GM21825 (cell line): ENCODE results near the gene SRD5A3.

ENCODE experiments used
- ATAC-seq: cut with Tn5 transposase; IDR thresholded peaks from one replicate; pipeline ENCODE4 v1.9.1; 2021; ENCODE audit warnings: mild to moderate bottlenecking, moderate library complexity; ENCODE audit not compliant: unreplicated experiment

SRD5A3 gene

DNA sequence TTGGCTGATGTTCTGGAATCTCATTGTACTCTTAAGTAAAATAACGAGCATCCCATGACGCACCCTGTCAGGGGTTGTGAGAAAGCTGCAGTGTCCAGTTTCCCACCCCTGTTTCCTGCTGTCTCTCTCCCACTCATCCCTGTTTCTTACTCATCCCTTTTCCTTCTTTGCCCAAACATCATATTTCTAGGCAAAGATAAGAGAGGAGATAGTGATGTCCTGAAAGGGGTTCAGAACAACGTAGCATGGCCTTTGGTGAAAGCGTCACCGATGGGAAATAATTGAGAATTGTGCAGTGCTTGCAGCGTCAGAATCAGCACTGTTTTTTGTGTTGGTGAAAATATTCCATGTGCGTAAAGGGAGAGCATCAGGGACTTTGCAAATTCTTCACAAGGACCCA, 26.2 kb downstream of the SRD5A3 start:
- ATAC-seq = no peak

DNA sequence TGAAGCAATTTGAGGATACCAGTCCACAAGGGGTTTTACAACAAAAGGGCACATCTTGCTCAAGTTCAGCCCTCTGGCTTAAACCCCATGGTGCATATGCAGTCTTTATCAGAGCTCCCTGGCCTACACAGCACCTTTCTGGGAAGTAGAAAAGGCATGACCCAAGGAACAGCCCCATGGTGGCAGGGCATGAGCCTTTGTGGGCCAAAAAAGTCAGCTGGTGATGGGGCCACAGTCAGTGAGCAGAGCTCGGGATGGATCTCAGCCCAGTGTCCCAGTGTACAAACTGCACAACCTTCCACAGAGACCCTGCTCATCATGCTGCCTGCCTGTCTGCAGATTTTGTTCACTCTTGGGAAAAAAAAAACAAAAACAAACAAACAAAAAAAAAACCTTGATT, 27.4 kb downstream of the SRD5A3 start:
- ATAC-seq = no peak

DNA sequence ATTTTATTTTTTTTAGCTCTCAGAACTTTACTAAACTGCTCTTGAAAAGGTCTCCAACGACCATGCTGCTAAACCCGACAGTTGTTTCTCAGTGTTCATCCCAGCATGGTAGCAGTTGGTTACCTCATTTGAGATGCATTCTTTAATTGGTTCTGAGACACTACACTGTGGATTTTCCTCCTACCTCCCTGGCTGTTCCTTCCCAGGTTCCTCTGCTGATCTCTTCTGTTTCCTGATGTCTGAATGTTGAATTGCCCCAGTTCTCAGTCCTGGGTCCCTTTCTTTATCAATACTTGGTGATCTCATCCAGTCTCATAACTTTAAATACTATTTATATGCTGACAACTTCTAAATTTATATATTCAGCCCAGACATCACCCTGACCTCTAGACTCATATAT, 30.7 kb downstream of the SRD5A3 start:
- ATAC-seq = no peak

DNA sequence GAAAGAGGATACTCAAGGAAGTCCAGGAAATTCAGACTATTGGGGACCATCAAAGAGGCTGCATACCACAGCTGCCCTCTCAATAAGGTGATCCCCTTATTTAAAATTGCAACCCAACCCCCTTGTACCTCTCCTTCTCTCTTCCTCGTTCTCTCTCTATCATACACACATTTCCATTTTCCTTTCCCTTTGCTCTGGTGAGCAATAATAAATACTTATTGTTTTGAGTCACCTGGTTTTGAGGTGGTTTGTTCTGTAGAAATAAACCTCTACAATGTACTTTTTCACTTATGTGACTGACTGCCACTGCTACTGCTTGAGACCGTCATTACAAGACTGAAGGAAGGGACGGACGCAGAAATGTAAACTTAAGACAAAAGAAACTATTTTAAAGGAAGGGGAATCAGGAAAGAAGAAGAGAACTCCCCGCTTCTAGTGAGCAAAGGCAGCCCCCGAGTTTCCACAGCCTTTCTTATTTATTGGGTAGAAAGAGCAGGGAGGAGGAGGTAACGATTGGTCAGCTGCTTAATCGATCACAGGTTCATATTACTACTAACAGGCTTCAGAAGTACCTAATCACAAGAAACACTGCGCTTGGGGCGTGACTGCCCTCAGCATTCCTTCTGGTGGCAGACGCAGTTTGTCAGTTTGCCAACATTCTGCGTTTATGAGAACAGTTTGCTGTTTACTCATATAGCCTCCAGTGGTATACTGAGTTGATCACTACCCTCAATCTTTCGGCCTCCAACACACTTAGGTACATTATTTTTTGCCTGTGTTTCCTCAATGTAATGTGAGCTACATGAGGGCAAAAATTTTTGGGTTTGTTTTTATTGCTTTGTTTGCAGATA, 32.8 kb downstream of the SRD5A3 start:
- no peak for ATAC-seq

DNA sequence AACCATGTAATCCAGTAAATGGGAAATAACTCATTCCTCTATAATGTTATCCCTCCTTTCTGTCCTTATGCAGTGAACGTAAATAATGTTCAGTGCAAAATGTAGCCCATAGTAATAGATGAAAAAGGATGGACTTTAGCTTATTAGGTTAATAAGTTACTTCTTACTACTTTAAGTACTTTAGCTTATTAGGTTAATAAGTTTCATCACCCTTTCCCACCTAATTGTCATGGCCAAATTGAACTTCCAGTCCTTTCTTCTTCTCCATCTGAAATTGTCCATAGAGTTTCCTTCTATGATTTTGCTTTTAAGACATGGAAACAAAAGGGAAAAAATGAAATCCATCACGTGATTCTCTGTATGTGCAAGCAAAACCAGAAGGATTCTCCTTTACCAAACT, 34.5 kb downstream of the SRD5A3 start:
- ATAC-seq = no peak

DNA sequence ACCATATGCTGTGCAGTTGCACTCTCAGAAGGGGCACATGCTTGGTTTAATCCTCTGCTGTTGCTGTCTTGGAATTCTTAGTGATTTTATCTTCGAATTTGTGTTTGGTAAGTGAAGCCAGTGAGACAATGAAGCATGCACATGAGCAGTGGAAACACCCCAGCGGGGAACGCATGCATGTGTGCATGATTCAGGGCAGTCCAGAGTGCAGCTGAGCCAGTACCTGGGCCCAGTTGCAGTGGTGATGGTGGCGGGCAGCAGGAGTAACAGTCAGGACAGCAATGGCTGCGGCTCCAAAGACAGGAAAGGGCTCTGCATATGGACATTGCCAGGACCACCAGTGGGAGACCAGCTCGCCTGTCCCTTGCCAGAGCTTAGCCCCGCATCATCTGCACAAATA, 35.5 kb downstream of the SRD5A3 start:
- ATAC-seq = no peak

DNA sequence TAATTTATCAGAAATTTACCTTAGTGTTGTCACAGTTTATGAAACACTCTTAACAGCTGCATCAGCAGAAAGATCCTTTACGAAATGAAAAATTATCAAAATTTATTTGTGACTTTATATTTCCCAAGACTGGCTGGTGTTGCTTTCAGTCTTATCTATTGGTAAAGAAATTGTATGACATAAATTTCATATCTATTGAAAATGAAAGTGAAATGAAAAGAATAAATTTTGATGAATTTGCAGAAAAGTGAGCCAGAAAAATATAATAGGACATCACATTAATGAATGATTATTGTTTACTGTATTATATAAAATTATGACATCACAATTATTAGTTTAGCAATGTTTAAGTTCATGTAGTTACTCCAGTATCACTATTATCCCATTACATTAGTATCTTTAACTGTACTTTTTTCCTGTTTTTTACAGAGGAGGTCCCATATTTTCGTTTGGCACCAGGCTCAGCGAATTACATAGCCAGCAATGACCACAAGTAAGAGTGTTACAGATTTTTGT, 36.5 kb downstream of the SRD5A3 start:
- no peak for ATAC-seq

DNA sequence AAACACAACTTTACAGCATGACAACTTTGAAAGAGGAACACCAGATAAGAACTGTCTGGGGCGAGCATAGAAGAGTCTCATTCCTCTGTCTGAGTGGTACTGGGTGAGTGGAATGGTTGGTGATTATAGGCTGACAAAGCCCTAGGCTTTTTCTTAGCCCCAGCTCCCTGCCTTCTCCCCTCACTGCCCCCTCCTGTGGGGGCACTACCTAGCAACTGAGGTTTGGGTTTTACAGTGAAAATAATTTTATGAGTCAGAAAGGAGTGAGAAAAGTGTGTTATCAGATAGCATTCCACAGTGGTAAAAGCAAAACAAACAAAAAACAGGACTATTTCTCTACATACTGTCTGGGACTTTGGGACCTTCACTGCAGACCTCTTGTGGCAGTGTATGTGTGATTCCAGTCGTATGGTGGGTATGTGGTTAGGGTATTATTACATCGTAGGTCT, 39.2 kb downstream of the SRD5A3 start:
- ATAC-seq = no peak

DNA sequence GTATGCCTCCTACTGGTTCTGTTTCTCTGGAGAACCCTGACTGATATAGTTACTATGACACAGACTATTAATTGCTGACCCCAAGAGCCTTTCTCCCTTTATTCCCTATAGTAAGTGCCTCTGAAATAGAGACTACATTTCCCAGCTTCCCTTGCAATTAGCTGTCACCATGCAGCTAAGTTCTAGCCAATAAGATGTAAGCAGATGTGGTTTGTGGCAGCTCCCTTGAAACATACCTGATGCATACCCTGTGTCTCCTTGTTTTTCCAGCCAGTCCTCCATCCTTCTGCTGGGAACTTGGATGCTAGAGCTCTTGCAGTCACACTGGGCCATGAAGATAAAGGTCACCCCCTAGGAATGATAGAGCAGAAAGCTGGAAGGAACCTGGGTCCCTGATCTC, 40.0 kb downstream of the SRD5A3 start:
- ATAC-seq = peak; percentile 78

DNA sequence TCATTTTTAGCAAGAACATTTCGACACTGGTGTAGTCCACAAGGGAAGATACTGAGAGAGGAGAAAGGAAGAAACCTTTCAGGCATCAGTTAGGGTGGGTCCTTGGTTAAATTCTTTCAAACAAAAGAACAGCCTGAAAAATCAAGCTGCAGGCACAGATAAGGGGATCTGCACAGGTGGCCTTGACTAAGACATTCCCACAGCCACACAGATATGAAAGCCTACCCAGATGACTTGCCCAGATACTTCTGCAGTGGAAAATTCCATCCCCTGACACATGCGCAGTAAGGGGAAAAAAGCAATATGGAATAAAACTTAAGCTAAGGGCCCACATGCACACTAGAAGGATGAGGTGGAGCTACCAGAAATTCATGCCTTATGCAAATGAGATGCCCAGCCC, 40.8 kb downstream of the SRD5A3 start:
- ATAC-seq = no peak

DNA sequence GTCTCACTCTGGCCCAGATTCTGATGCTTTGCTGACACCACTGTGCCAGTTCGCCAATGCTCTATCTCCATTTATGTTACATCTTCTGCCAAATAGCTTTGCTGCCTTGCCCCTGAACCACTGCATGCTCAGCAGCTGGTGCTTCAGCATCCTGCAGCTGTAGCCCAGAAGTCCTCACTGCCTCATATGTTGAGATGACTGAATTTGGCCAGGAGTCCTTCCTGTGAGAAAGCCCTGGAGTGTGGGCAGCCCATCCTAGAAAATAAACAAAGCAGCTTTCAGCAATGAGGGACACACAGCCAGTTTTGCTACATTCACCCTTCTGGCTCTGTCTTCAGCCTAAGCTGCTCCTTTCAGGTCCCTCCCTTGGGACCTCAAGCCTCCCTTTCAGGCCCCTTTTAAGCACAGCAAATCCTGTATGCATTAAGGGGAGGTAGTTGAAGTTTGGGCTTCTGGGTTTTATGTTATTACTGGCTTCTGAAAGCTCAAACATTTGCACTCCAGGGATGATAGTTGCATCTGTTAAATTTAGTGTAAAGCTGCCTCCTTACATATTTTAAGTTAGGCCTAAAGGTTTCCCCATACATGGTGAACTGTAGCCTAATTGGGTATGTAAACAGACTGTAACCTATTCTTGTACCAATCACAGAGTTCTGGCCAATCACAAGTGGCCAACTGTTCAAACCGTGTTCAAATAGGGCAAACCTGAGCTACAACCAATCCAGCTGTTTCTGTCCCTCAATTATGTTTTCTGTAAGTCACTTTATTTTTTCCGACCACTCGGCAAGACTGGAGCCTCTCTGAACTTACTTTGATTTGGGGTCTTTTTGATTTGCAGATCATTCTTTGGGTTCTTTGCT, 47.6 kb downstream of the SRD5A3 start:
- no peak for ATAC-seq

DNA sequence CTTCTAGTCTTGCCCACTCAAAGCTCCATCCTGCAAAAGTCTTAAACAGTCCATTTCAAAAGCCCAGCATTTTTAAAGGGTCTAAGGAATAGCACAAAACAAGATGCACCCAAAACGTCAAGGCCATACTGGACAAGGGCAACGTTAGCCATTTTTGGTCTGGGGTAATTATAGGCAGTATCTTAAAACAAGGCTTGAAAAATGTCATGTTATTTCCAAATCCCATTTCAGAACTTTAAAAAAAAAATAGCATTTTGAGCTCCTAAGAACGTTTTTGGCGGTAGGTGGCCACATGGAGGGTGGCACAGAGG, 49.1 kb downstream of the SRD5A3 start:
- no peak for ATAC-seq

DNA sequence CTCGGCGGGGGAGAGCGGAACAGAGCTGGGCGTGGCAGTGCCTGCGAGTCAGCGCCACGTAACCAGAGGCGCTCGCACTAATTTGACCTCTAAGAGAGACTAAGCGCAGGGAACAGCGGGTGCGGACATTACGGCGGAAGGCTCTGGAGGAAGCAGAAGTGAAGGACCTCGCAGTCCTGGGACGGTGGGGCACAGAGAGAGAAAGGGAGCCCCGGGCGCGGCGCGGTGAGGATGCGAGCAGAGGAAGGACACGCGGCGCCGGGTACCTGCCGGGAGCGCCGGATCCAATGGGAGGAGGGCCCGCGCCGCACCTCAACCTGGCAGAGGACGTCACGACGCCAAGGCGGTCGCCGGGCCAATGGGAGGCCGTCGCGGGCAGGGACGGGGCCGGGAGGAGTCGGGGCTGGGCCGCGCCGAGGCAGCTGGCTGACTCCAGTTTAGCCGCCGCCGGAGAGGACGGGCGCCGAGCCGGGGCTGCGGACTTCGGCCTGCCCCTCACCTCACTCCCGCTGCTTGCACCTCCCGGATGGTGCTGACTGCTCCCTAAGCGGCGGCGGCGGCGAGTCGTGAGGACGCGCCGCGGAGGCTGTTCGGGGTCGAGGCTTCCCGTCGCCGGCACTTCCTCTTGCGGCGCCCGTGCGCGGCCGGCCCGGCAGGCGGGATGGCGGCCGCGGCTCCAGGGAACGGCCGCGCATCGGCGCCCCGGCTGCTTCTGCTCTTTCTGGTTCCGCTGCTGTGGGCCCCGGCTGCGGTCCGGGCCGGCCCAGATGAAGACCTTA, 49.7 kb downstream of the SRD5A3 start, which contains the start of gene TMEM165:
Gene TMEM165, plus strand, starts transcription at position 429 of the 779 bp plus-strand sequence. Its CDS starts 233 bp downstream, at position 662.
- peak; percentile 93 for ATAC-seq

DNA sequence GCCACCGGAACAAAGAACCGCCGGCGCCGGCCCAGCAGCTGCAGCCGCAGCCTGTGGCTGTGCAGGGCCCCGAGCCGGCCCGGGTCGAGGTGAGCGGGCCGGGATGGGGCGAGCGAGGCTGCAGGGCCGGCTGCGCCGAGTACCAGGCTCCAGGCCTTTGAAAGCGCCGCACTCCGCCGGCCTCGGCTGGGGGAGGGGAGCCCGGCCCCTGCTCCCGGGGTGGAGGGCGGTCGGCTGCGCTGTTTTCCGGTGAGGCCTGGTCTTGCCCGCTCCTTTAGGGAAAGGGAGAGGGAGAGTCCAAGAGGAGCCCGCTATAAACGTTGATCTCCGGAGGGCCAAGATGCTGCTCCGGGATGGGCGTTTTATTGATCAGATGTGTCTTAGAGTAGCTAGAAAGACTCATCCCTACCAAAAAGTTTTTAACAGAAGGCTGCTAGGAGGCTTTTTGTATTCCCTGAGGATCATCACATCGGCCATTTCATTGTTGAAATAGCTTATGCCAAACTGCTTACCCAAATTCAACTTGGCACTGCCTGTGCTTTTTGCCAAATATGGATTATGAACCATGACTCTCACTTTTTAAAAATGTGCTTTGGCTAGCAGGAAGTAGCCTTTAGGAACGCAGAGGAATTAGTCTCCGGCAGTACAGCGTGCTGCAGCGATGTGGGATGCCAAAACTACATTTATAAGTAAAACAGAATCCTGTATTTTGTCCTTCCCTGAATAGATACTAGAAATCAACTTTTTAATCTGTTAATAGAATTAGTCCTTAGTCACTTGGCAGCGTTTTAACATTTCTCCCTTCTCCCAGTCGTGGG, 50.5 kb downstream of the SRD5A3 start:
- ATAC-seq = peak; percentile 24

DNA sequence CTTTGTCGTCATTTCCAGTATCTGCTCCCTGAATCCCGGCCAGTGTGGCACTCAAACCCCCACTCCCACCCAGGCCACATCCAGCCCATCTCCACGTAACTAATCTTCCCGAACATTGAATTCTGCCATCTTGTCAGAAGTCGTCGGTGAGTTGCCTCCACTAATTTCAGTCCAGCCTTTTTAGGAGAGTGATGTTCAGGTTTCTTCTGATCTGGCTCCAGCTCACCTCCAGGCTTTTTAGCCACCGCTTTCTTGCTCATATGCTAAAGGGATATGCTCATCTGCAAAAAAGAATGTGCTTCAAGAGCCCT, 51.0 kb downstream of the SRD5A3 start:
- no peak for ATAC-seq

DNA sequence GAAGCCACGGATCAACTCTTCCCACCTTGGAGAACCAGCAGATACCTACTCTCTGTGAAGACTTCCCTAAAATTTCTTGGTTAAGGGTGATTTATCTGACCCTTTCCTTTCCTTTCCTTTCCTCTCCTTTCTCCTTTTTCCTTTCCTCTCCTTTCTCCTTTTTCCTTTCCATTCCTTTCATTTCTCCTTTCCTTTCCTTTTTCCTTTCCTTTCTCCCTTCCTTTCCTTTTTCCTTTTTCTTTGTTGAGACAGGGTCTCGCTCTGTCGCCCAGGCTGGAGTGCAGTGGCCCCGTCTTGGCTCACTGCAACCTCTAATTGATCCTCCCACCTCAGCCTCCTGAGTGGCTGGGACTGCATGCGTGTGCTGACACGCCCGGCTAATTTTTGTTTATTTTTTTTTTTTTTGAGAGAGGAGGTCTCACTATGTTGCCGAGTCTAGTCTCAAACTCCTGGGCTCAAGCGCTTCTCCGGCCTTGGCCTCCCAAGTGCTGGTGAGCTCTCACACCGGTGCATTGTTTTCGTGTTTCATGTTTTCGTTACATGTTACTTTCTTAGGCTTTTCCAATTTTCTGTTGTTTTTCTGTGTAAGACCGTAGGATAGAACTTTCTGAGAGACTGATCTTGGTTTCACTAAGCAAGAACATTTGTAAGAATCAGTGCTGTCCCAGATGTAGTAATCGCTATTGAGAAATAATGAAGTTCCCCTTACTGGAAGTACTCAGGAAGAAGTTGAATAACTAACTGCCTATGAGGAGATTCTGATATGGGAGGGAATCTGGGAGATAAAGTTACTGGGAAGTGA, 51.7 kb downstream of the SRD5A3 start:
- no peak for ATAC-seq

DNA sequence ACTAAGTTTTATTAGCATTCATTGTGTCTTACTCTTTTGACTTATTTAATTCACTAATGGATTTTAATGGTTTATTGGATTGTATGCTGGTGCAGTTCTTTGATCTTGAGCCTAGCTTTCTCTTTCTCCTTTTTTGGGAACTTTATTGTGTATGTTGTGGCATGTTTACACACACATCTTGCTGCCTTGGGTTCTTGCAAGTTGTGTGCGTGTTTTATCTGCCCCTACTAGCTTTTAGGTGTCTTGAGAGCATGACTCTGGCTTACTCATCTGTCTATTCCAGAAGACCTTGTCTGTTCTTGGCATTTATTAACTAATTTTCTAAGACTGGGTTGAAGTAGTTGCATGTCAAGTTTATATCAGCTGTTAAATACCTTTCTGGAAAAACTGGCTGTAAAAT, 52.4 kb downstream of the SRD5A3 start:
- no peak for ATAC-seq

DNA sequence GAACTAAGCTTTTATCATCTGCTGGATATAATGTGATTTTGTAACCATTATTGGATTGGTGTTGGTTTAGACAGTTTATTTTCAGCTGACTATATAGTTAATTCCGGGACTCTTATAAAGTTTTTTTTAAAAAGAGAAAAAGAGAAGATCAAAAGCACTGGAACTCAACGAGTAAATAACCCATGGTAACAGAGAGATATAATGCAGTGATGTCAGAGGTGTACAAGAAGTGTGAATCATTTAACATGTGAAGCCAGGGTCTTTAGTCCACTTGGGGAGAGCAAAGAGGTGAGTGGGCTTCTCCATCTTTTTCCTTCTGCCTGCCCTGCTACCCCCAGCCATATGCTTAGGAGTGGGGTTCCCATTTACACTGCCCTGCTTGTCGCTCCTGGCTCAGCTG, 52.9 kb downstream of the SRD5A3 start:
- ATAC-seq = no peak

DNA sequence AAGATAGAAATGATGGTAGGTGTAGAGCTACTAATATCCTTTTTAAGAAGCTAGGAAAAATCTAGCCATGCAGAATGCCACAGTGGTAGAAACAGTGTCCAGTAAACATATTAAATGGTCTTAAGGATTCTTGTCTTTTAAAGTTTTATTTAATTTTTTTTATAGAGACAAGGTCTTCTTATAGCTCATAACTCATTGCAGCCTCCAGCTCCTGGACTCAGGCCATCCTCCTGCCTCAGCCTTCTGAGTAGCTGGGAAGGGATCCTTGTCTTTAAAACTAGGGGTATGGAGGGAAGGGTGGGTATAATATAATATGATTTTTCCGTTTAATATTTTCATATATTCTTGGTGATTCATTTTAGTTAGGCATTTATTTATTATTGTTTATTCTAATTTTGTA, 53.5 kb downstream of the SRD5A3 start:
- no peak for ATAC-seq

DNA sequence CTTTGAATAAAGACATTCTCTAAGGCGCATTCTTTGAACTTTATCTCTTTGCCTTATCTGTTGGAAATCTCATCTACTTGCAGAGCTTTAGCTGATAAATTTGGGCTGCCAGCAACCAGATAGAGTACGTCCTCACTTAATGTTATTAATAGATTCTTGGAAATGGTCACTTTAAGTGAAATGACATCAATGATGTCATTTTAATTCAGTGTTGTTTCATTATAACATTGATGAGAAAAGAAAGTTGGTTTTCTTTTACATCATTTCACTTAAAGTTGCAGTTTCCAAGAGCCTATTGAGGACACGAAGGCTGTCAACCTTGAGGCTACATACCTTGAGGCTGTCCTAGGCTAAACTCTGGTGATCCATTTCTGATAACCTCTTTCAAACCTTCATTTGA, 59.0 kb downstream of the SRD5A3 start:
- no peak for ATAC-seq
